Erythroblast (primary cell): ENCODE measurements around the gene EPHA4.

Experiments
- GATA1 ChIP-seq: IDR thresholded peaks from 2 replicates; pipeline ENCODE4 v1.6.1; 2011; ENCODE audit warnings: low read depth, mild to moderate bottlenecking, control low read depth, low read length, moderate library complexity
- POLR2A ChIP-seq: IDR thresholded peaks from 2 replicates; pipeline ENCODE4 v1.6.1; 2011; ENCODE audit warnings: mild to moderate bottlenecking, low read length

GRCh38 chr2:221484761-221485502 is 87.2 kb downstream of the EPHA4 start:
- TF ChIP-seq POLR2A = no peak
- TF ChIP-seq GATA1 = no peak
